ENCODE measurements around the gene MAP4K4. TPM values are rescaled to one million over a fixed set of nuclear protein-coding genes. Genes with fewer than 3 reads are reported as not detected.

Gene MAP4K4
- total RNA-seq, 1 donor from 2014 or later, result 91.9 TPM

GRCh38 chr2:101812226-101812625, 114.7 kb downstream of the MAP4K4 start:
- Mint-ChIP-seq H3K9me3 (peaks cover 2% of the 10 kb centered on the region), H3K27ac (no peak overlapping the region)
- H4K20me1 ChIP-seq (ENCODE audit: low read depth), result peaks cover 47% of the 10 kb centered on the region

GRCh38 chr2:101814752-101815151, 117.2 kb downstream of the MAP4K4 start:
- no peak for DNase-seq (ENCODE audit: low spot score)
- no peaks in the 10 kb centered on the region for H3K27me3 Mint-ChIP-seq (ENCODE audit: insufficient read depth, low read depth)
- Histone ChIP-seq H3F3A (ENCODE audit: low read depth) (peaks cover 16% of the 10 kb centered on the region), H4K20me1 (ENCODE audit: low read depth) (peaks cover 59% of the 10 kb centered on the region), H3K9ac (no peak overlapping the region), H3K27me3 (no peaks in the 10 kb centered on the region), H3K4me3 (no peak overlapping the region), H3K79me2 (ENCODE audit: low read depth) (peaks cover 100% of the 10 kb centered on the region), H3K27ac (no peak overlapping the region), H3K36me3 (no peaks in the 10 kb centered on the region), H3K9me3 (ENCODE audit: low read depth) (no peaks in the 10 kb centered on the region), H2AFZ (replicated peaks) (no peak overlapping the region), H3K4me2 (no peak overlapping the region), H3K4me1 (peaks cover 35% of the 10 kb centered on the region)
- peaks cover 10% of the 10 kb centered on the region for H3K36me3 Mint-ChIP-seq
- H3K4me1 Mint-ChIP-seq, result peaks cover 35% of the 10 kb centered on the region
- H3K9me3 Mint-ChIP-seq, result peaks cover 2% of the 10 kb centered on the region
- no peak overlapping the region for H3K4me3 Mint-ChIP-seq
- H3K27ac Mint-ChIP-seq, result no peak overlapping the region
- TF ChIP-seq EZH2phosphoT487 (IDR thresholded peaks at IDR 0.05), result no peak
- TF ChIP-seq CTCF (IDR thresholded peaks at IDR 0.05), result no peak
- no peak for TF ChIP-seq EZH2 (IDR thresholded peaks at IDR 0.05)

More at GRCh38 chr2:101812226-101812625, 114.7 kb downstream of the MAP4K4 start:
- Mint-ChIP-seq H3K27me3 (ENCODE audit: insufficient read depth, low read depth) (no peaks in the 10 kb centered on the region), H3K36me3 (peaks cover 10% of the 10 kb centered on the region), H3K4me1 (peaks cover 26% of the 10 kb centered on the region), H3K4me3 (no peak overlapping the region)
- DNase-seq (ENCODE audit: low spot score), result no peak
- TF ChIP-seq EZH2phosphoT487 (IDR thresholded peaks at IDR 0.05) (no peak), EZH2 (IDR thresholded peaks at IDR 0.05) (no peak), CTCF (IDR thresholded peaks at IDR 0.05) (no peak)
- H3K4me2 ChIP-seq, result no peak overlapping the region
- no peak overlapping the region for H2AFZ ChIP-seq (replicated peaks)
- peaks cover 18% of the 10 kb centered on the region for H3K4me1 ChIP-seq
- no peaks in the 10 kb centered on the region for H3K9me3 ChIP-seq (ENCODE audit: low read depth)
- H3K36me3 ChIP-seq, result no peaks in the 10 kb centered on the region
- H3K4me3 ChIP-seq, result no peak overlapping the region
- H3F3A ChIP-seq (ENCODE audit: low read depth), result no peaks in the 10 kb centered on the region
- H3K27ac ChIP-seq, result no peak overlapping the region
- H3K27me3 ChIP-seq, result no peaks in the 10 kb centered on the region
- H3K9ac ChIP-seq, result no peak overlapping the region
- peaks cover 100% of the 10 kb centered on the region for H3K79me2 ChIP-seq (ENCODE audit: low read depth)

- no peaks in the 10 kb centered on the region for H3K9me3 ChIP-seq (ENCODE audit: low read depth)
- H3K4me1 ChIP-seq, result peaks cover 39% of the 10 kb centered on the region
Observed at GRCh38 chr2:101815154-101815553, 117.6 kb downstream of the MAP4K4 start.

More at GRCh38 chr2:101815154-101815553, 117.6 kb downstream of the MAP4K4 start:
- H3K27me3 ChIP-seq, result no peaks in the 10 kb centered on the region
- H2AFZ ChIP-seq (replicated peaks), result no peak overlapping the region
- DNase-seq (ENCODE audit: low spot score), result no peak
- peaks cover 16% of the 10 kb centered on the region for H3F3A ChIP-seq (ENCODE audit: low read depth)
- H3K9me3 Mint-ChIP-seq, result peaks cover 2% of the 10 kb centered on the region
- peak overlapping the region; percentile 80 for H3K27ac ChIP-seq
- no peaks in the 10 kb centered on the region for H3K36me3 ChIP-seq
- peaks cover 100% of the 10 kb centered on the region for H3K79me2 ChIP-seq (ENCODE audit: low read depth)
- no peak overlapping the region for H3K9ac ChIP-seq
- H4K20me1 ChIP-seq (ENCODE audit: low read depth), result peaks cover 59% of the 10 kb centered on the region
- TF ChIP-seq EZH2phosphoT487 (IDR thresholded peaks at IDR 0.05), result no peak
- no peak for TF ChIP-seq CTCF (IDR thresholded peaks at IDR 0.05)
- no peak for TF ChIP-seq EZH2 (IDR thresholded peaks at IDR 0.05)
- no peak overlapping the region for H3K4me3 ChIP-seq
- peaks cover 39% of the 10 kb centered on the region for H3K4me1 Mint-ChIP-seq
- H3K4me2 ChIP-seq, result no peak overlapping the region
- H3K27ac Mint-ChIP-seq, result no peak overlapping the region
- H3K4me3 Mint-ChIP-seq, result no peak overlapping the region
- H3K27me3 Mint-ChIP-seq (ENCODE audit: insufficient read depth, low read depth), result no peaks in the 10 kb centered on the region
- H3K36me3 Mint-ChIP-seq, result peaks cover 10% of the 10 kb centered on the region

All from neural progenitor cell (in vitro differentiated cells).